Keratinocyte (primary cell): Measurements from ENCODE around the gene SHC3.

Source experiments
- EZH2 ChIP-seq: IDR thresholded peaks from one replicate; pipeline ENCODE4 v1.6.1; 2012; ENCODE audit warnings: inconsistent platforms, mild to moderate bottlenecking, low read length, moderate library complexity
- TF ChIP-seq, protein P1 (sequence below), 3 experiments: IDR thresholded peaks in 1 of 3; conservative IDR thresholded peaks in 1 of 3; optimal IDR thresholded peaks in 1 of 3; 2 replicates in 2 of 3; 3 replicates in 1 of 3; pipeline versions ENCODE3 to v1.5.1; 2011; ENCODE audit warnings: low read length in 3 of 3, mild to moderate bottlenecking in 3 of 3, moderate library complexity in 2 of 3, control low read depth in 1 of 3, inconsistent platforms in 1 of 3; ENCODE audit not compliant: insufficient read depth in 2 of 3; ENCODE audit errors: extremely low read depth in 1 of 3

DNA sequence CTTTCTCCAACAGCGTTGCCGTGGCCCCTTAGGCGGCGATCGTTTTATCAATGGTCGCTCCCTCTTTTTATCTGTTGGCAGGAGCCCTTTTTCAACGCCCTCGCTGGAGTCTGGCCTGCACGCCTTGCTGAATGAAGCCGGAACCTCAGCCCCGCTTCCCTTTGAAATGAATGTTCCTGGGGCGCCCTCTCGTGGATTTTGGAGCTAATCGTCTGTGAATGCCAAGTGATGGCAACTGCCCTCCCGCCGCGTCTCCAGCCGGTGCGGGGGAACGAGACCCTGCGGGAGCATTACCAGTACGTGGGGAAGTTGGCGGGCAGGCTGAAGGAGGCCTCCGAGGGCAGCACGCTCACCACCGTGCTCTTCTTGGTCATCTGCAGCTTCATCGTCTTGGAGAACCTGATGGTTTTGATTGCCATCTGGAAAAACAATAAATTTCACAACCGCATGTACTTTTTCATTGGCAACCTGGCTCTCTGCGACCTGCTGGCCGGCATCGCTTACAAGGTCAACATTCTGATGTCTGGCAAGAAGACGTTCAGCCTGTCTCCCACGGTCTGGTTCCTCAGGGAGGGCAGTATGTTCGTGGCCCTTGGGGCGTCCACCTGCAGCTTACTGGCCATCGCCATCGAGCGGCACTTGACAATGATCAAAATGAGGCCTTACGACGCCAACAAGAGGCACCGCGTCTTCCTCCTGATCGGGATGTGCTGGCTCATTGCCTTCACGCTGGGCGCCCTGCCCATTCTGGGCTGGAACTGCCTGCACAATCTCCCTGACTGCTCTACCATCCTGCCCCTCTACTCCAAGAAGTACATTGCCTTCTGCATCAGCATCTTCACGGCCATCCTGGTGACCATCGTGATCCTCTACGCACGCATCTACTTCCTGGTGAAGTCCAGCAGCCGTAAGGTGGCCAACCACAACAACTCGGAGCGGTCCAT is 177.4 kb downstream of the SHC3 start:
- TF ChIP-seq EZH2 = no peak
- TF ChIP-seq, protein P1, sequence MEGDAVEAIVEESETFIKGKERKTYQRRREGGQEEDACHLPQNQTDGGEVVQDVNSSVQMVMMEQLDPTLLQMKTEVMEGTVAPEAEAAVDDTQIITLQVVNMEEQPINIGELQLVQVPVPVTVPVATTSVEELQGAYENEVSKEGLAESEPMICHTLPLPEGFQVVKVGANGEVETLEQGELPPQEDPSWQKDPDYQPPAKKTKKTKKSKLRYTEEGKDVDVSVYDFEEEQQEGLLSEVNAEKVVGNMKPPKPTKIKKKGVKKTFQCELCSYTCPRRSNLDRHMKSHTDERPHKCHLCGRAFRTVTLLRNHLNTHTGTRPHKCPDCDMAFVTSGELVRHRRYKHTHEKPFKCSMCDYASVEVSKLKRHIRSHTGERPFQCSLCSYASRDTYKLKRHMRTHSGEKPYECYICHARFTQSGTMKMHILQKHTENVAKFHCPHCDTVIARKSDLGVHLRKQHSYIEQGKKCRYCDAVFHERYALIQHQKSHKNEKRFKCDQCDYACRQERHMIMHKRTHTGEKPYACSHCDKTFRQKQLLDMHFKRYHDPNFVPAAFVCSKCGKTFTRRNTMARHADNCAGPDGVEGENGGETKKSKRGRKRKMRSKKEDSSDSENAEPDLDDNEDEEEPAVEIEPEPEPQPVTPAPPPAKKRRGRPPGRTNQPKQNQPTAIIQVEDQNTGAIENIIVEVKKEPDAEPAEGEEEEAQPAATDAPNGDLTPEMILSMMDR (optimal IDR thresholded peaks at IDR 0.05 in 1 of 3, IDR thresholded peaks at IDR 0.05 in 1 of 3, conservative IDR thresholded peaks at IDR 0.05 in 1 of 3; ENCODE audit: extremely low read depth in 1 of 3, insufficient read depth in 2 of 3, low read length in 3 of 3) = peak; percentile 66 to 86 (median 82)
